Suppressor macrophage treated with lipopolysaccharide for 1 hour (primary cell): Measurements from ENCODE around the gene ZEB1.
"Not testable (repeated sequence)": the region's sequence is repeated elsewhere in the genome, so short reads cannot be mapped to it uniquely, and the experiment has no call there.

Experiments used
- DNase-seq, 3 donors: peaks; one replicate each; pipeline ENCODE4 v3.0.0-alpha.2; 2020 to 2022

ZEB1 gene

GRCh38 chr10:31319602-31320549, 860 bp downstream of the ZEB1 start:
- peak in 2 of 3 donors; percentile 31 to 59 for DNase-seq

GRCh38 chr10:31320550-31321211, 1.7 kb downstream of the ZEB1 start:
- DNase-seq, result peak in 1 of 3 donors; percentile 22

- DNase-seq, result peak; percentile 7 to 31 (median 15)
These were observed 2.5 kb downstream of the ZEB1 start for GRCh38 chr10:31321396-31321941.

- no peak for DNase-seq
These were observed 3.6 kb downstream of the ZEB1 start for GRCh38 chr10:31322647-31323046.

GRCh38 chr10:31340343-31340742, 21.3 kb downstream of the ZEB1 start:
- no peak for DNase-seq

GRCh38 chr10:31341552-31341951, 22.5 kb downstream of the ZEB1 start:
- DNase-seq, result no peak

GRCh38 chr10:31343009-31343408, 24.0 kb downstream of the ZEB1 start:
- DNase-seq, result no peak

- no peak for DNase-seq
These were observed 24.5 kb downstream of the ZEB1 start for GRCh38 chr10:31343551-31343950.

- peak in 1 of 3 donors; percentile 30 for DNase-seq
These were observed 26.9 kb downstream of the ZEB1 start for GRCh38 chr10:31345886-31346285.

- no peak for DNase-seq
These were observed 27.9 kb downstream of the ZEB1 start for GRCh38 chr10:31346953-31347352.

GRCh38 chr10:31347705-31348104, 28.7 kb downstream of the ZEB1 start:
- no peak for DNase-seq

- DNase-seq, result no peak
These were observed 31.9 kb downstream of the ZEB1 start for GRCh38 chr10:31350891-31351290.

- DNase-seq, result no peak
These were observed 33.6 kb downstream of the ZEB1 start for GRCh38 chr10:31352436-31353226.

- peak; percentile 12 to 33 (median 18) for DNase-seq
These were observed 34.6 kb downstream of the ZEB1 start for GRCh38 chr10:31353574-31353973.

GRCh38 chr10:31358688-31359330, 39.8 kb downstream of the ZEB1 start:
- DNase-seq, result no peak

GRCh38 chr10:31359979-31360378, 41.0 kb downstream of the ZEB1 start:
- no peak for DNase-seq

GRCh38 chr10:31361475-31361874, 42.5 kb downstream of the ZEB1 start:
- not testable (repeated sequence) for DNase-seq

- no peak for DNase-seq
These were observed 43.1 kb downstream of the ZEB1 start for GRCh38 chr10:31362023-31362641.

- not testable (repeated sequence) for DNase-seq
These were observed 44.7 kb downstream of the ZEB1 start for GRCh38 chr10:31363696-31364095.

GRCh38 chr10:31364238-31364637, 45.2 kb downstream of the ZEB1 start:
- not testable (repeated sequence) for DNase-seq

- no peak for DNase-seq
These were observed 47.7 kb downstream of the ZEB1 start for GRCh38 chr10:31366703-31367102.

GRCh38 chr10:31368724-31369123, 49.7 kb downstream of the ZEB1 start:
- no peak for DNase-seq
